Tibial nerve (tissue), 4 donors: ENCODE measurements around the gene ELOVL7. TPM values are rescaled to one million over a fixed set of nuclear protein-coding genes. Genes with fewer than 3 reads are reported as not detected.

Source experiments
- DNase-seq, 2 donors: peaks; one replicate each; pipeline ENCODE4 v3.0.0-alpha.2; 2019; ENCODE audit warnings: low spot score in 2 of 2
- H3K27ac ChIP-seq, 4 donors: fragments of 200-600 bp; sonication (generic) in 3 of 4; one replicate each; pipeline ENCODE4 v1.5.1; 2017 to 2019; ENCODE audit warnings: mild to moderate bottlenecking in 1 of 4
- H3K27me3 ChIP-seq, 2 donors: fragments of 200-600 bp; sonication (generic) in 1 of 2; one replicate each; pipeline versions ENCODE4 v1.5.1 to v1.6.0; 2017 to 2019
- H3K36me3 ChIP-seq, 3 donors: fragments of 200-600 bp; sonication (generic); one replicate each; pipeline ENCODE4 v1.5.1; 2018 to 2019
- H3K4me1 ChIP-seq, 4 donors: fragments of 200-600 bp; sonication (generic) in 3 of 4; one replicate each; pipeline ENCODE4 v1.5.1; 2017 to 2019
- H3K4me3 ChIP-seq, 4 donors: fragments of 200-600 bp; sonication (generic) in 3 of 4; one replicate each; pipeline ENCODE4 v1.5.1; 2017 to 2019; ENCODE audit warnings: mild to moderate bottlenecking in 1 of 4, moderate library complexity in 1 of 4
- H3K9me3 ChIP-seq, 4 donors: fragments of 200-600 bp; sonication (generic) in 3 of 4; one replicate each; pipeline ENCODE4 v1.5.1; 2017 to 2019
- CTCF ChIP-seq, 5 experiments: fragments of 200-600 bp in 3 of 5; fragments of 450-650 bp in 2 of 5; sonication (generic) in 3 of 5; IDR thresholded peaks; one replicate each; pipeline ENCODE4 v1.5.1; 2016 to 2019; ENCODE audit warnings: antibody characterized with exemption in 5 of 5, mild to moderate bottlenecking in 3 of 5, moderate library complexity in 2 of 5
- EP300 ChIP-seq, 2 donors: sonication (generic); formaldehyde crosslinking; IDR thresholded peaks; one replicate each; pipeline ENCODE4 v1.6.1; 2017; ENCODE audit warnings: antibody characterized with exemption in 2 of 2, mild to moderate bottlenecking in 1 of 2
- POLR2A ChIP-seq, 2 donors: fragments of 450-650 bp; IDR thresholded peaks; one replicate each; pipeline ENCODE4 v1.6.1; 2017; ENCODE audit warnings: antibody characterized with exemption in 2 of 2, mild to moderate bottlenecking in 2 of 2, moderate library complexity in 2 of 2
- WGBS, 2 donors: methylation state at CpG; one replicate each; pipeline ENCODE4 v1.1.5; 2018; 5-methylcytosine and 5-hydroxymethylcytosine counted together
- total RNA-seq, 4 donors: library from RNA; depleted of rRNA; stranded (reverse); fragments of >200 nt; gene quantifications; one replicate each; pipeline ENCODE4 v1.1.0, GENCODE V29; 2016

ELOVL7 gene
- total RNA-seq, 4 donors from 2014 or later: 9.0 to 28.0 (median 15.8) TPM

- 74 to 83% methylated on average over 1 of the region's 1 CpG for WGBS, 2 donors
- no peak for DNase-seq
- peaks cover 0 to 10% (median 0%) of the 10 kb centered on the region in 4 donors for H3K9me3 ChIP-seq
- no peaks in the 10 kb centered on the region for H3K27me3 ChIP-seq
- H3K36me3 ChIP-seq: no peaks in the 10 kb centered on the region
- TF ChIP-seq CTCF (IDR thresholded peaks at IDR 0.05): no peak
- no peak for TF ChIP-seq POLR2A (IDR thresholded peaks at IDR 0.05)
- no peak for TF ChIP-seq EP300 (IDR thresholded peaks at IDR 0.05)
- no peak overlapping the region for H3K4me3 ChIP-seq
- no peaks in the 10 kb centered on the region for H3K4me1 ChIP-seq
- no peak overlapping the region for H3K27ac ChIP-seq
Observed at GRCh38 chr5:60776343-60776742, 67.7 kb downstream of the ELOVL7 start.

DNA sequence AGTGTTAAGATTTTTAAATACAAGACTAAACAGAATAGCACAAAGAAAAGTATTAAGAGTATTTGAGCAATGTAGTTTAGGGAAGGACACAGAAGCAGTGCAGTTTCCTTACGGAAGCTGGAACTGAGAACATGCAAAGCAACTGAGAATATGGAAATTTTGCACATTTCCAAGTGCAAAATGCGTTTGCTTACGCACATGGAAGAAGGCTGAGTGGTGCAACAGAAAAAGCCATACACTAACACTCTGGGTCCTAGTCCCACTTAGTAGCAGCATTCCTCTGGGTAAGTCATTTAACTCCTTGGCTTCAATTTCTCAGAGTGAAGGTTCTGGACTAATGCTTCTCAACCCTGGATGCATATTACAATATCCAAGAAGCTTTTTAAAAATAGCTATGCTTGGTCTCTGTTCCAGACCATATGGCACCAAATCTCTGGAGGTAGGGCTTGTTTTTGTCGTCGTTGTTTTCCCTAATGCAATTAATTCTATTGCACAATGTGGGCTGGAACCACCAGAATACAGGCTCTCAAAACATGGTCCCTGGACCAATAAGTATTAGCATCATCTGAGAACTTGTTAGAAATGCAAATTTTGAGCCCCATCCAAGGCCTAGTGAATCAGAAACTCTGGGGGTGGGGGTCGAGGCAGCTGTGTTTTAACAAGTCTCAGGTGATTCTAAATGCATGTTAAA, 78.9 kb downstream of the ELOVL7 start:
- H3K36me3 ChIP-seq: no peaks in the 10 kb centered on the region
- H3K9me3 ChIP-seq: no peaks in the 10 kb centered on the region
- H3K27ac ChIP-seq: no peak overlapping the region
- DNase-seq: no peak
- H3K4me3 ChIP-seq: no peak overlapping the region
- 66 to 71% methylated on average over 6 of the region's 6 CpGs for WGBS, 2 donors
- TF ChIP-seq POLR2A (IDR thresholded peaks at IDR 0.05): no peak
- no peak for TF ChIP-seq EP300 (IDR thresholded peaks at IDR 0.05)
- TF ChIP-seq CTCF (IDR thresholded peaks at IDR 0.05): no peak
- no peaks in the 10 kb centered on the region for H3K4me1 ChIP-seq
- H3K27me3 ChIP-seq: no peaks in the 10 kb centered on the region

DNA sequence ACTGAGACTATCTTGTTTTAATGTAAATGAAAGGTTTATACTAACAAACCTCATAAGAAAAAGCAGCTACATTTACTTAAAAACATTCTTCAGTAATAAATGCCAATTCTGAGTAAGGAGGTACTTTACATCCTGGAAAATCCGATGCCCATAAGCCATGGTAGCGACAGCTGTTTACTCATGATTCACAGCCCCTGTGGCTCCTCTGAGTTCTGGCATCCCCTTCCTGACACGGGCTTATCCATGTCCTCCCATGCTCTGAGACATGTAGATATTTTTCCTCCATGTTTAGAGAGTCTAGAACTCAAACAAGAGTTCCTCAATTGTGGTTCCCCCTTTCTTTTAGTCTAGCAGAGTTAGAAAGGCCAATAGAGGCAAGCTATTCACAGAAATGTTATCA, 81.0 kb downstream of the ELOVL7 start:
- Histone ChIP-seq H3K4me3 (no peak overlapping the region), H3K9me3 (no peaks in the 10 kb centered on the region), H3K27me3 (no peaks in the 10 kb centered on the region), H3K36me3 (no peaks in the 10 kb centered on the region), H3K4me1 (no peaks in the 10 kb centered on the region), H3K27ac (no peak overlapping the region)
- TF ChIP-seq POLR2A (IDR thresholded peaks at IDR 0.05) (no peak), CTCF (IDR thresholded peaks at IDR 0.05) (no peak), EP300 (IDR thresholded peaks at IDR 0.05) (no peak)
- 76 to 78% methylated on average over 3 of the region's 3 CpGs for WGBS, 2 donors
- no peak for DNase-seq

DNA sequence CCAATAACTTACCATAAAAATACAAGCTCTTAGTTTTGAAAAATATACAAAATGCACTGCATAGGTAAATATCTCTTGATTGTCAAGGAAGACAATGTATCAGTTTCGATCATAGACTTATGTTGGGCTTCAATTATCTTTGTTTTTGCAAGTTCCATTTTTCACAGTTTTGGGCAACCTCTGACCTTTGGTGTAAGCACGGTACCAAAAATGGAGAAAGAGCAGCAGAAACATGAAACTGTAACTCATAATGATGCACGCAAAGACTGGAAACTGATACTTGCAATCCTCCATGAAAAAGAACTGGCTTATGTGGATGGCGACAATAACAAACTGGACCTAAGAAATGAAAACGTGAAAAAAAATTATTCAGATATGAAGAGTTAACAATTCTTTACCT, 89.6 kb downstream of the ELOVL7 start:
- WGBS, 2 donors: 89 to 91% methylated on average over 5 of the region's 5 CpGs
- no peak for DNase-seq
- TF ChIP-seq CTCF (IDR thresholded peaks at IDR 0.05): no peak
- no peak for TF ChIP-seq POLR2A (IDR thresholded peaks at IDR 0.05)
- no peak for TF ChIP-seq EP300 (IDR thresholded peaks at IDR 0.05)
- Histone ChIP-seq H3K27me3 (no peaks in the 10 kb centered on the region), H3K4me1 (no peaks in the 10 kb centered on the region), H3K4me3 (no peak overlapping the region), H3K27ac (no peak overlapping the region), H3K36me3 (no peaks in the 10 kb centered on the region), H3K9me3 (no peaks in the 10 kb centered on the region)

GRCh38 chr5:60744682-60745081, 99.4 kb downstream of the ELOVL7 start:
- H3K4me3 ChIP-seq: no peak overlapping the region
- no peak for DNase-seq
- no peaks in the 10 kb centered on the region for H3K36me3 ChIP-seq
- no peak overlapping the region for H3K27ac ChIP-seq
- WGBS, 2 donors: 97 to 98% methylated on average over 6 of the region's 6 CpGs
- H3K27me3 ChIP-seq: no peaks in the 10 kb centered on the region
- TF ChIP-seq EP300 (IDR thresholded peaks at IDR 0.05): no peak
- no peak for TF ChIP-seq CTCF (IDR thresholded peaks at IDR 0.05)
- TF ChIP-seq POLR2A (IDR thresholded peaks at IDR 0.05): no peak
- peaks cover 0 to 20% (median 0%) of the 10 kb centered on the region in 4 donors for H3K9me3 ChIP-seq
- no peaks in the 10 kb centered on the region for H3K4me1 ChIP-seq
